Stimulated activated naive CD8-positive, alpha-beta T cell treated with anti-CD3 and anti-CD28 coated beads, Interleukin-15, amount 100 ng/mL, for 72 hours (primary cell): ENCODE data around the gene DPP6.
"Not testable (repeated sequence)": the region's sequence is repeated elsewhere in the genome, so short reads cannot be mapped to it uniquely, and the experiment has no call there.

Experiments used
- ATAC-seq: fragments of 150-1000 bp; cut with Tn5 transposase; 2 replicates; pipeline ENCODE4 v1.10.0; 2021; ENCODE audit warnings: mild to moderate bottlenecking, moderate library complexity
- DNase-seq, 2 donors: peaks; one replicate each; pipeline ENCODE4 v3.0.0; 2021 to 2022
- H3K27ac Mint-ChIP-seq, 2 donors: one replicate each; pipeline ENCODE4 v1.8.0; 2022; ENCODE audit warnings: mild to moderate bottlenecking in 2 of 2, mixed read lengths in 2 of 2, moderate library complexity in 2 of 2
- H3K27me3 Mint-ChIP-seq: one replicate; pipeline ENCODE4 v1.8.0; 2022; ENCODE audit warnings: mixed read lengths
- H3K4me1 Mint-ChIP-seq: one replicate; pipeline ENCODE4 v1.8.0; 2022; ENCODE audit warnings: mild to moderate bottlenecking, mixed read lengths
- H3K4me3 Mint-ChIP-seq, 2 donors: one replicate each; pipeline ENCODE4 v1.8.0; 2022; ENCODE audit warnings: mild to moderate bottlenecking in 2 of 2, mixed read lengths in 2 of 2, moderate library complexity in 1 of 2
- H3K9me3 Mint-ChIP-seq, 2 donors: one replicate each; pipeline ENCODE4 v1.8.0; 2022; ENCODE audit warnings: mixed read lengths in 2 of 2

The DPP6 gene

DNA sequence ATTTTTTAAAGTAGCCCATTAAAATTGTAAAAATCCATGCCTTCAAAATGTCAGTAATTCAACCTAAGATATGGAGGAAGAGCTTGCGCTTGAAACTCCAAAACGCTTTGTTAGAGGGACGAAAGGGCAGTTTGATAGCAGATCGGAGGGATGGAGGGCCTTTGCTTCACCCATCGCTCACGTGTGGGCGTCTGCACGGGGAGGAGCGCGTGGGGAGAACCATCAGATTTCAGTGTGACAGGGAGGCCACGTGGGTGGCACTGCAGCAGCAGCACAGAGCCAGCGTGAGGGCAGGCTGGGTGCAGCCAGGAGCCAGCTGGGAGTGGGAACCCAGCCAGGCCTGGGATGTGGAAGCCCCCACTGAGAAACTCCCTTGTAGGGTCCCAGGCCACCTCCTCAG, 625.3 kb downstream of the DPP6 start:
- ATAC-seq = no peak
- DNase-seq = no peak
- Mint-ChIP-seq H3K27me3 (peaks cover 7% of the 10 kb centered on the region), H3K9me3 (peaks cover 0 to 17% of the 10 kb centered on the region in 2 donors), H3K4me1 (no peaks in the 10 kb centered on the region), H3K4me3 (no peak overlapping the region), H3K27ac (no peak overlapping the region)

DNA sequence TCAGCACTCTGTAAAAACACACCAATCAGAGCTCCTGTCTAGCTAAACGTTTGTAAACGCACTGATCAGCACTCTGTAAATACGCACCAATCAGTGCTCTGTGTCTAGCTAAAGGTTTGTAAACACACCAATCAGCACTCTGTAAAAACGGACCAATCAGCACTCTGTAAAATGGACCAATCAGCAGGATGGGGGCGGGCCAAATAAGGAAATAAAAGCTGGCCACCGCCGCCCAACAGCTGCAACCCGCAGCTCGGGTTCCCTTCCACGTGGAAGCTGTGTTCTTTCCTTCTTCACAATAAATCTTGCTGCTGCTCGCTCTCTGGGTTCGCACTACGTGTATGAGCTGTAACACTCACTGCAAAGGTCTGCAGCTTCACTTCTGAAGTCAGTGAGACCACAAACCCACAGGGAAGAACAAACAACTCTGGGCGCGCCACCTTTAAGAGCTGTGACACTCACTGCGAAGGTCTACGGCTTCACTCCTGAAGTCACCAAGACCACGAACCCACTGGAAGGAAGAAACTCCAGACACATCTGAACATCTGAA, 625.9 kb downstream of the DPP6 start:
- H3K27ac Mint-ChIP-seq, H3K4me1 Mint-ChIP-seq, H3K4me3 Mint-ChIP-seq, H3K27me3 Mint-ChIP-seq, ATAC-seq, DNase-seq: not testable (repeated sequence)
- H3K9me3 Mint-ChIP-seq = peaks cover 0 to 17% of the 10 kb centered on the region in 2 donors

DNA sequence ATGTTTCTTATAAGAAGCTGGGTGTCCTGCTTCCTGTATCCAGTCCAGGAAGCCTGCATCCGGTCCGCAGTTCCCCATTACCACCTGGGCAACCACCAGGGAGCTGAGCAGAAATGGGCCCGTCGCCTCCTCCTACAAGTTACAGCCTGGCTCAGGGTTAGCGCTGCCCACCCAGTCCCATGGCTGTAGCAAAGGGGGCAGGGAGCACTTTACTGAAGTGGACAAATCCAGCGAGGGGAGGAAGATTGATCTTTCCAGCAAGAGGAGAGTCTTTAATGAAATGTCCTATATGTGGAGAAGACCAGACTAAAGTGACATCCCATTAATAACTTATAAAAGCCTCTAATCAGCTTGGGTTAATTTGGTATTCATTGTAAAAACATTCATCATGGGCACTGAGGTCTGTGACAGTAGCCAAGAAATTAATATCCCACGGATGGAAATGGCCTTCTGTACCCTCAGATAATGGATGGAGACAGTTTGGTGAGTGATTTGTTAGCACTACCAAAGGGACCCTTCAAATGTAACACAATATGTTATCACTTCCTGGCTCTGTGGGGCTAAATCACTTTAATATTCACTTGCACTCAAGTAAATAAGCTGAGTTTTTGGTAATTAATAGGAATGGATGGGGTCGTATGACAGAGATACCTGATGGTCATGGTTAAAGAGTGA, 627.3 kb downstream of the DPP6 start:
- Mint-ChIP-seq H3K27ac (no peak overlapping the region), H3K27me3 (peaks cover 7% of the 10 kb centered on the region), H3K4me3 (no peak overlapping the region), H3K4me1 (no peaks in the 10 kb centered on the region), H3K9me3 (peaks cover 0 to 11% of the 10 kb centered on the region in 2 donors)
- ATAC-seq = no peak
- DNase-seq = no peak

DNA sequence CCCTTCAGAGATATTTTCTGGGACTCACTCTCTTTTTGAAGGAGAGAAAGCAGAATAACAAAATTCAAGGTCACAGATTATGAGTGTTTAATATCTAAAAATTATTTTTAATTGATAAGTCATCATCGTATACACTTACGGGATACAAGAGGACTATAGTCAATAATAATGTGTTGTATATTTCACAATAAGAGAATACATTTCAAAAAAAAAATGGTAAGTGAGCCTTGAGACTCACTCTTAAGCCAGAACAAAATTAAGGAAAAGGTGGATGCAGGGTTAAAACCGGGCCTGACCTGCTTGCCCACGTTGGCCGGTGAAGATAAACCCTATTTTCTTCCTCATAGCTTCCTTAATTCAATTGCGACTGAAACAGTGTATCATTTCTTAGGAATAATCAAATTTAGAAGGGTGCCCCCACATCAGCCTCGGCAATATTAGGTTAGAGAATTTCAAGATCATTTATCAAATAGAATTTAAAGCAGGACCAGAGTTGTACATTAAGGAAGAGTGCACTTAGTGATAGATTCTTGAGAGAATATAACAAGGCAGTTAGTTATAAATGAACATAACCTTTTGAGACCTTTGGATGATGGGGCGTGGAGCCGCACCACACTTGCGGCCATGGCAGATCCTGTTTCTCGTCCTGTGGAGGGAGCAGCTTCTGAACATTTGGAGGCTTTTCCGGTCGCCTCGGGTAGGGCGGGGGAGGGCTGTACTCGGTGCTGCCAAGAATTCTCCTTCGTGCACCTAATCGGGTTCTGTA, 628.9 kb downstream of the DPP6 start:
- Mint-ChIP-seq H3K4me3 (no peak overlapping the region), H3K9me3 (peaks cover 0 to 8% of the 10 kb centered on the region in 2 donors), H3K4me1 (no peaks in the 10 kb centered on the region), H3K27me3 (peaks cover 7% of the 10 kb centered on the region), H3K27ac (no peak overlapping the region)
- no peak for DNase-seq
- no peak for ATAC-seq

DNA sequence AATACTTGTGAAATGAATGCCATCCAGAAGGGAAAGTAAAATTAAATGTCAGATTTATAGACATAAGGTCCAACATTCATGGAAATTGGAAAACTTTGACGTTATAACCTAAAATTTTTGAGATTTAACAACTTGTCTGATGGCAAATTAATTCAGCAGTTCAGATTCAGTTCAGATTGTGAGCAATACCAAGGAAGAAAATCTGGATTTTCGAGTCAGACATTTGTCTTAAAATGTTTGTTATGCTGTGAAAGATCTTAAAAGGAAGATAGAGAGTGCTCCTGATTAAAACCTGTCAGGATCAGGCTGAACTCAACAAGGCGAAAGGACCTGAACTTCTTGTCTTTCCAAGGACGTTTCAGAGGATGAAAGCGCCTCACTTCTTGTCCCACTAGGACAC, 629.8 kb downstream of the DPP6 start:
- Mint-ChIP-seq H3K4me3 (no peak overlapping the region), H3K4me1 (no peaks in the 10 kb centered on the region), H3K9me3 (peaks cover 0 to 8% of the 10 kb centered on the region in 2 donors), H3K27ac (no peak overlapping the region), H3K27me3 (peaks cover 7% of the 10 kb centered on the region)
- ATAC-seq = no peak
- DNase-seq = no peak

DNA sequence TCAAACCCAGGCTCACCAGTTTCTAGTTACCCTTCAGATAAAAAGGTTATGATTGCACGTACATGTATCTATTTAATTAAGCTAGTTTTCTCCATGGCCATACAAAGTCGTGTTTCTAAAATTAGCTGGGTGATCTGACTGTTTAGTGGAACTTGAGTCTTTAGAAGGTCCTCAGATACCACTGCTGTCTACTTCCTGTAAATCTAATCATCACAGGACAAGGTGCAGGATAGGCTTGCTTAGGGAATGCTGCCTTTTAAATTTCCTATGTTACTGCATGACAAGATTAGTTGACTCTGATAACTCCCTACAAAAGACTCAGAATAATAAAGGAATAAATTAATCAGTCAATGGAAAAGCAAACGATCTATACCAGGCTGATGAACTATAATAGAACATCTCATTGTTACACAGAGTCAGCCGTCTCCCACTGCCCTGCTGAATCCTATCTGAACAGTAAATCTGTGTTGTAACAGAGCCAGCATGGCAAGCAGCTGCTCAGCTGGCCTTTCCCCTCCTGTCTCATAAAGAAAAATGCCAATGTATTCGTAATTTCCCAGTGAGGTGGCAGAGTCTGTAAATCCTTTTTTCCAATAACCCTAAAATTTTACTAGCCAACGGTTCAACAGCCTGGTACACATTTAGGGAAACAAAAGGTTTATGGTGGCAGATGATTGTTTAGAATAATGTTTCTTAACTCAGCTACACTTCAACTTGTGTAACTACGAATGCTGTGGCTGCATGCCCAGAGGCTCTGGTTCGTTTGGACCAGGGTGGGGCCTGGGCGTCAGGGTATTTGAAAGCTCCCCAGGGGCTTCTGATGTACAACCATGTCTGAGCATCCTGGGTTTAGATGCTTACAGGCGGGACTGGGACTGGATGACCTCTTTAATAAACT, 632.7 kb downstream of the DPP6 start:
- no peaks in the 10 kb centered on the region for H3K9me3 Mint-ChIP-seq
- no peaks in the 10 kb centered on the region for H3K27me3 Mint-ChIP-seq
- no peaks in the 10 kb centered on the region for H3K4me1 Mint-ChIP-seq
- ATAC-seq (no peak), DNase-seq (no peak)
- no peak overlapping the region for H3K4me3 Mint-ChIP-seq
- H3K27ac Mint-ChIP-seq = no peak overlapping the region

DNA sequence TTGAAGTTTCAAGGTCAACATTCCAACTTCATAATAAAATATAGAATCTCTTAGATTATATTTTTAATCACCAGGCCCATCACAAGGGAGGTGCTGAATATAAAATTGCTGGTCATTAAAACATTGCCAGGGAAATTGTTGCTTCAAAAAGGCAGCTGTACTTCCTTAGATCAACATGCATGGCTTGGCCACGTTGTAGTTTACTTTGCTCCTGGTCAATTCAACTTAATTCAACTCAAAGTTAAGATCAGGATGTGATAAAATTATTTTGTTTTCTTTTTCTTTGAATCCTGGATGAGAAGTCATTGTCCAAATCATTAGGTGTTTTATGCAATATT, 633.3 kb downstream of the DPP6 start:
- ATAC-seq = no peak
- H3K9me3 Mint-ChIP-seq = no peaks in the 10 kb centered on the region
- no peaks in the 10 kb centered on the region for H3K4me1 Mint-ChIP-seq
- no peak overlapping the region for H3K4me3 Mint-ChIP-seq
- no peak for DNase-seq
- no peak overlapping the region for H3K27ac Mint-ChIP-seq
- no peaks in the 10 kb centered on the region for H3K27me3 Mint-ChIP-seq

DNA sequence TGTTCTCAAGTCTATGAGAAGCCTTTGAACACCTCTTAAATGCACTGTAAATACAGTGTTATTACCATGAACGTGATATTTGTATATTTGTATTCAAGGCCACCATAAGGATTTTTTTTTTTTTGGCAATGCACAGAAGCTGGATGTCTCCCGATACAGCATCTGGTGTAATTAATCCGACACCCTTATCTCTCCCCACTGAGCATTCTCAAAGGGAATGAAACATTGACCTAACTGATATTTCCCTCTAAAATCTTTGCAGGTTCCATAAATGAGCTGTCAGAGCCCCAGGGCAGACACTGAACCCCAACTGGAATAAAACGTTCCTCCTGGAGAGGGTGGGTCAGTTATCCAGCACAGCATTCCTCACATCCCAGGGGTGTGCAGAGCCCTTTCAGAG, 634.1 kb downstream of the DPP6 start:
- ATAC-seq = no peak
- no peak for DNase-seq
- Mint-ChIP-seq H3K27me3 (no peaks in the 10 kb centered on the region), H3K4me1 (no peaks in the 10 kb centered on the region), H3K9me3 (no peaks in the 10 kb centered on the region), H3K27ac (no peak overlapping the region), H3K4me3 (no peak overlapping the region)

DNA sequence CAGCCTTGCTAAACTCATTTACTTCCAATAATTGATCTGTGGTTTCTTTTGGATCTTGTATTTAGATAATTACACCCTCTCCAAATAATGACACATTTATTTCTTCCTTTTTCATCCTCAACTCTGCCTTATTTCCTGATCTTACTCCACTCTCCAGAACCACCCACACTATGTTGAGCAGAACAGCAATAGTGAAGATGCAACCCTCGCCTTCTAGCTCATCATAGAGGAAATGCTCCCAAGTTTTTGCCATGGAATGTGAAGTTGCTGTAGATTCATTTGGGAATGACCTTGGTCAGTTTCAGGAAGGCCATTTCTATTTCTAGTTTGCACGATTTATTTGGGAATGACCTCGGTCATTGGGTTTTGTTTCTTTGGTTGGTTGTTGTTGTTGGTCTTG, 636.8 kb downstream of the DPP6 start:
- ATAC-seq (no peak), DNase-seq (no peak)
- Mint-ChIP-seq H3K27me3 (no peaks in the 10 kb centered on the region), H3K4me1 (no peaks in the 10 kb centered on the region), H3K4me3 (no peak overlapping the region), H3K9me3 (no peaks in the 10 kb centered on the region), H3K27ac (peak overlapping the region in 1 of 2 donors; percentile 0)

DNA sequence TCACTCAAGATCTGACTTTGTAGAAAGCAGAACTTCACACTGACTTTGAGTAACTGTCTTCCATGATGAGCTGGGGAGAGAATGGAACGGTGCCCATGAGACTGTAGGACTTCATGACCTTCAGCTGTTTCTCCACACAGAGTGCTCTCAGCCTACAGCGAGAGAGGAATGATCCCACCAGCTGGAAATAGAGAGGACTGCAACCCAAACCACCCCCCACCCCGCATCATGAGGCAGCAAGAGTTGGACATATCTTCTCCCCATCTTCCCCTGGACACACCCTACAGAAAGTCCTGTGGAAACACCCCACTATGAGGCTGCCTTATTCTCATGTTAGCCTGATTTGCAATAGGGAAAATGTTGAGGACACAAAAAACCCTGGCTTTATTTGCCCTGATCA, 638.2 kb downstream of the DPP6 start:
- H3K4me1 Mint-ChIP-seq = no peaks in the 10 kb centered on the region
- no peak overlapping the region for H3K4me3 Mint-ChIP-seq
- ATAC-seq (no peak), DNase-seq (no peak)
- no peak overlapping the region for H3K27ac Mint-ChIP-seq
- H3K27me3 Mint-ChIP-seq = no peaks in the 10 kb centered on the region
- no peaks in the 10 kb centered on the region for H3K9me3 Mint-ChIP-seq

DNA sequence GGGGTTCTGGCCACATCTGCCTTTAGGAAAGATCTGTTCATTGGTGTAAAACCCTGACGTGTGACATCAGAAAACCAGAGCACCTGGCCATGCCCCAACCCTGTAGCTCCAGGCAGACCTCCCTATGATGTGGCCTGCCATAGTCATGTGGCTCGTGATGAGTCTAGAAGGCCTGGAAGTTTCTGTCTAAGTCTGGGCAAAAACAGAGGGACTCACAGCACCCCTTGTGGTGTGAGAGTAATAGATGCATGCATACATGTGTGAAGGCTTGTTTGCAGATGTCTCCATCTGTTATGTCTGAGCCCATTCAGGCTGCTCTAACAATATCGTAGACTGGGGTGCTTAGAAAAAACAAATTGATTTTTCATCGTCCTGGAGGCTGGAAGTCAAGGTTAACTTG, 641.5 kb downstream of the DPP6 start:
- ATAC-seq = no peak
- no peak overlapping the region for H3K4me3 Mint-ChIP-seq
- no peak for DNase-seq
- no peaks in the 10 kb centered on the region for H3K4me1 Mint-ChIP-seq
- H3K27me3 Mint-ChIP-seq = no peaks in the 10 kb centered on the region
- H3K9me3 Mint-ChIP-seq = no peaks in the 10 kb centered on the region
- H3K27ac Mint-ChIP-seq = no peak overlapping the region

DNA sequence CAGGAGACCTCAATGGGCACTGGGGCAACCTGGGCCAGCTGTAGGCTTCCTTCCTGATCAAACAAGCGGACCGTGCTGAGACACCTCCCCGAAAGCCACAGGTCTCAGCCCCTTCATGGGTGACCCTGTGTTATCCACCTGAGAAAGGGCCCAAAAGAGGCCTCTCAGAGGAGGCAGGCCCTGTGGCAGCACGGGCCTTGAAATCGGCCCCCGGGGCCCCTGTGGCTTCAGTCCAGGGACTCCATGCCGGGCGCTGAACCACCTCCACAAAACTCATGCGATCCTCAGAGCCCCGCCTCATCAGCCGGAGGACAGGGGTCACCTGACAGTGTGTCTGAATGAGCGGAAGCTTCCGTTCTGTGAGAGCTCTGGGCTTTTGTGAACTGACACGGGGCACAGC, 643.6 kb downstream of the DPP6 start:
- DNase-seq (no peak), ATAC-seq (no peak)
- no peaks in the 10 kb centered on the region for H3K27me3 Mint-ChIP-seq
- no peaks in the 10 kb centered on the region for H3K4me1 Mint-ChIP-seq
- H3K9me3 Mint-ChIP-seq = no peaks in the 10 kb centered on the region
- no peak overlapping the region for H3K27ac Mint-ChIP-seq
- no peak overlapping the region for H3K4me3 Mint-ChIP-seq

DNA sequence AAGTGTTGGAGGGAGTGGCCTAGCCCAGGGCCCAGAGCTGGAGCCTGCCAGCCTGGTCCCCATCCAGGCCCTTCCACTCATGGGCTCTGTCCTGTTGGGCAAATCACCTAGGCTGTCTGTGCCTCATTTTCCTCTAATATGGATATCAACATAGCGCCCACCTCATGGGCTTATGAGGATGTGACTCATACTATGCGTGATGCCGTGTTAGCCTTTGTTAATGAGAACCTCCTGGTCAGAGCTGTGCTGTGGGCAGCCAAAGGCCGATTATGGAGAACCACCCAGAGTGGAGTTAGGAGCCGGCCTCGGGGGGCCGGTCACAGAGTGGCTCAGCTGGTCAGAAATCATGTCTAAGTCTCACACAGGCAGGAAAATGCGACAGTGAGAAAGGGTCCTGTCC, 644.4 kb downstream of the DPP6 start:
- H3K27me3 Mint-ChIP-seq = no peaks in the 10 kb centered on the region
- no peaks in the 10 kb centered on the region for H3K4me1 Mint-ChIP-seq
- no peak overlapping the region for H3K4me3 Mint-ChIP-seq
- DNase-seq (no peak), ATAC-seq (peak; percentile 35)
- no peaks in the 10 kb centered on the region for H3K9me3 Mint-ChIP-seq
- H3K27ac Mint-ChIP-seq = no peak overlapping the region

DNA sequence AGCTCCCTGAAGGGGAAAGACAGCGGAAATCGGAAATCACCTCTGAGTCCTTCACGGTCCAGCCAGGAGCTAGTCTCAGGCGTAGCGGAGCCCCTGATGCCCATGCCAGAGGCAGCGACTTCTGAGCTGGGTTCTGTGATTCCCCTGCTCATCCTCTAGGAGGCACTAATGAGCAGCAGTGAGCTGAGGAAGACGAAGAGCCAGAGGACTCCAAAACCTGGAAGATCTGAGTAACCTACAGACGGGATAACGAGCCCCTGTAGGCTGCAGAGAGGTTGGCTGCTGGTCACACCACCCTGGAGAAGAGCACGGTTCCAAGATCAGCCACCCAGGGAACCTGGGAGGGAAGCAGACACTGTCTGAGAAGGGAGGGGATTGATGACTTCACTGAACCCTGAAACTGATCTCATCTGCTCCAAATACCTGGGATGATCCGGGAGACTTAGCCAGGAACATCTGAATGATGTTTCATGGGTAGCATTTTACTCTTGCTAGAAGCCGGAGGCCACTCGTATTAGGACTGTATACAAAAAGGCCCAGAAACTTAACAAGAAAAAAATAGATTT, 646.6 kb downstream of the DPP6 start:
- Mint-ChIP-seq H3K27ac (no peak overlapping the region), H3K27me3 (no peaks in the 10 kb centered on the region), H3K4me1 (no peaks in the 10 kb centered on the region), H3K9me3 (peaks cover 0 to 11% of the 10 kb centered on the region in 2 donors), H3K4me3 (no peak overlapping the region)
- ATAC-seq (no peak), DNase-seq (no peak)

DNA sequence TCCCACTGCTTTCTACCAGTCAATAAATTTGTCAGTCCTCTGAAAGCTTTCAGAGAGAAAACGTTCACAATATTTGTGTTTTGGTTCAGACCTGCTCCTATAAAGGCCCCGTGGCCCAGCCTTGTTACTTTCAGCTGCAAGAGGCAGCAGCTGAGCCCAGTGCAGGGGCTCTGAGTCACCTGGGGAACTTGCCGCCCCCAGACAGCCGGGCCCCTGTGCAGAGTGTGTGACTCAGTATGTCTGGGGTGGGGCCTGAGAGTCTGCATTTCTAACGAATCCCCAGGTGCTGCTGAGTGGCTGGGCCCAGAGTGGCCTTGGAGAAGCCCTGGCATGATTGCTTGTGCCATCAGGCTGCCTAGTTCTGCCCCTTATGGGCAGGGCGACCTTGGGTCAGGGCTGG, 647.2 kb downstream of the DPP6 start:
- DNase-seq (no peak), ATAC-seq (no peak)
- Mint-ChIP-seq H3K27ac (no peak overlapping the region), H3K4me3 (no peak overlapping the region), H3K4me1 (no peaks in the 10 kb centered on the region), H3K9me3 (peaks cover 0 to 16% of the 10 kb centered on the region in 2 donors), H3K27me3 (no peaks in the 10 kb centered on the region)
